HepG2 (cell line): ENCODE data around the gene NYAP1. TPM values are rescaled to one million over a fixed set of nuclear protein-coding genes. Genes with fewer than 3 reads are reported as not detected.

Source experiments
- BORCS8-MEF2B ChIP-seq: sonication (generic); formaldehyde crosslinking; IDR thresholded peaks from 2 replicates; pipeline ENCODE4 v1.8.0; 2022; ENCODE audit warnings: mild to moderate bottlenecking, missing genetic modification reagents
- ETV6 ChIP-seq: sonication (generic); formaldehyde crosslinking; conservative IDR thresholded peaks from 2 replicates; pipeline ENCODE4 v1.4.0; 2020; ENCODE audit warnings: missing genetic modification reagents
- HOXA5 ChIP-seq: sonication (generic); formaldehyde crosslinking; IDR thresholded peaks from 2 replicates; pipeline ENCODE4 v1.4.0; 2020; ENCODE audit warnings: missing genetic modification reagents
- KDM3A ChIP-seq: IDR thresholded peaks from 2 replicates; pipeline ENCODE4 v1.6.1; 2018; ENCODE audit warnings: low read depth, missing compliant biosample characterization
- KDM5B ChIP-seq: sonication (generic); formaldehyde crosslinking; IDR thresholded peaks from 2 replicates; pipeline ENCODE4 v1.4.0; 2020; ENCODE audit warnings: missing genetic modification reagents, mild to moderate bottlenecking, borderline replicate concordance
- KLF15 ChIP-seq: sonication (generic); formaldehyde crosslinking; IDR thresholded peaks from 2 replicates; pipeline ENCODE4 v1.8.1; 2023; ENCODE audit warnings: borderline replicate concordance, mild to moderate bottlenecking, inconsistent platforms, missing genetic modification reagents, mixed read lengths
- MTA1 ChIP-seq: sonication (generic); formaldehyde crosslinking; IDR thresholded peaks from 2 replicates; pipeline ENCODE4 v1.4.0; 2020; ENCODE audit warnings: missing genetic modification reagents, mild to moderate bottlenecking, borderline replicate concordance
- POGK ChIP-seq: sonication (generic); formaldehyde crosslinking; conservative IDR thresholded peaks from 2 replicates; pipeline ENCODE4 v1.8.0; 2022; ENCODE audit warnings: mild to moderate bottlenecking, moderate library complexity, missing genetic modification reagents
- POLR2A ChIP-seq, 2 experiments: IDR thresholded peaks; 2 replicates each; pipeline ENCODE4 v1.6.1; 2011; ENCODE audit warnings: low read depth in 2 of 2, low read length in 2 of 2, mild to moderate bottlenecking in 1 of 2, moderate library complexity in 1 of 2; ENCODE audit not compliant: insufficient read depth in 1 of 2
- TARDBP ChIP-seq: sonication (generic); formaldehyde crosslinking; IDR thresholded peaks from 2 replicates; pipeline ENCODE4 v1.8.0; 2022; ENCODE audit warnings: mild to moderate bottlenecking, missing genetic modification reagents
- ZFX ChIP-seq: sonication (generic); formaldehyde crosslinking; IDR thresholded peaks from 2 replicates; pipeline ENCODE4 v1.4.0; 2020; ENCODE audit warnings: mild to moderate bottlenecking, low read depth, missing genetic modification reagents, moderate library complexity
- ZNF263 ChIP-seq: sonication (generic); formaldehyde crosslinking; IDR thresholded peaks from 2 replicates; pipeline ENCODE4 v1.4.0; 2020; ENCODE audit warnings: missing genetic modification reagents
- ZNF441 ChIP-seq: sonication (generic); formaldehyde crosslinking; IDR thresholded peaks from 2 replicates; pipeline ENCODE4 v1.7.0; 2021; ENCODE audit warnings: missing genetic modification reagents, borderline replicate concordance
- ZNF446 ChIP-seq: sonication (generic); formaldehyde crosslinking; IDR thresholded peaks from 2 replicates; pipeline ENCODE4 v1.5.0; 2020; ENCODE audit warnings: mild to moderate bottlenecking, missing genetic modification reagents
- ZNF510 ChIP-seq: sonication (generic); formaldehyde crosslinking; IDR thresholded peaks from 2 replicates; pipeline ENCODE4 v1.4.0; 2020; ENCODE audit warnings: low read depth, mild to moderate bottlenecking, missing genetic modification reagents
- ZNF547 ChIP-seq: sonication (generic); formaldehyde crosslinking; IDR thresholded peaks from 2 replicates; pipeline ENCODE4 v1.5.1; 2020; ENCODE audit warnings: mild to moderate bottlenecking, missing genetic modification reagents
- ZNF780A ChIP-seq: sonication (generic); formaldehyde crosslinking; IDR thresholded peaks from 2 replicates; pipeline ENCODE4 v1.8.0; 2022; ENCODE audit warnings: mild to moderate bottlenecking, missing genetic modification reagents, moderate library complexity
- polyA plus RNA-seq, 8 experiments: library from polyadenylated mRNA; depleted of rRNA in 3 of 8; stranded (reverse) in 7 of 8; unstranded in 1 of 8; fragments of >200 nt; fragmentation: Illumina TruSeq in 4 of 8; extraction: Trizol in 4 of 8; gene quantifications; 2 replicates each; pipeline versions ENCODE4 v1.2.1 to v1.2.3, GENCODE V29; 2011 to 2016; ENCODE audit warnings: low read depth in 4 of 8, missing spikeins in 1 of 8, mixed read lengths in 1 of 8; ENCODE audit not compliant: insufficient read depth in 1 of 8
- total RNA-seq, 5 experiments: library from RNA; depleted of rRNA; stranded (reverse); fragments of >200 nt; fragmentation: Illumina TruSeq; extraction: Trizol; gene quantifications; 2 replicates each; pipeline ENCODE4 v1.2.3, GENCODE V29; 2016; ENCODE audit warnings: low read depth in 1 of 5
- TF ChIP-seq, protein P1 (sequence below): sonication (generic); formaldehyde crosslinking; IDR thresholded peaks from 2 replicates; pipeline ENCODE4 v1.4.0; 2020; ENCODE audit warnings: missing genetic modification reagents
- TF ChIP-seq, protein P2 (sequence below): sonication (generic); formaldehyde crosslinking; IDR thresholded peaks from 2 replicates; pipeline ENCODE4 v1.5.1; 2020; ENCODE audit warnings: mild to moderate bottlenecking, missing genetic modification reagents, moderate library complexity
- TF ChIP-seq, protein P3 (sequence below): sonication (generic); formaldehyde crosslinking; IDR thresholded peaks from 2 replicates; pipeline ENCODE4 v1.8.1; 2023; ENCODE audit warnings: mild to moderate bottlenecking, inconsistent platforms, moderate library complexity, missing genetic modification reagents, borderline replicate concordance

The NYAP1 gene
- total and polyA plus RNA-seq, 2 of the 13 experiments (the other 11 are each of a cell fraction or from before 2014, with no cell fraction given): 0.15 to 0.46 TPM

DNA sequence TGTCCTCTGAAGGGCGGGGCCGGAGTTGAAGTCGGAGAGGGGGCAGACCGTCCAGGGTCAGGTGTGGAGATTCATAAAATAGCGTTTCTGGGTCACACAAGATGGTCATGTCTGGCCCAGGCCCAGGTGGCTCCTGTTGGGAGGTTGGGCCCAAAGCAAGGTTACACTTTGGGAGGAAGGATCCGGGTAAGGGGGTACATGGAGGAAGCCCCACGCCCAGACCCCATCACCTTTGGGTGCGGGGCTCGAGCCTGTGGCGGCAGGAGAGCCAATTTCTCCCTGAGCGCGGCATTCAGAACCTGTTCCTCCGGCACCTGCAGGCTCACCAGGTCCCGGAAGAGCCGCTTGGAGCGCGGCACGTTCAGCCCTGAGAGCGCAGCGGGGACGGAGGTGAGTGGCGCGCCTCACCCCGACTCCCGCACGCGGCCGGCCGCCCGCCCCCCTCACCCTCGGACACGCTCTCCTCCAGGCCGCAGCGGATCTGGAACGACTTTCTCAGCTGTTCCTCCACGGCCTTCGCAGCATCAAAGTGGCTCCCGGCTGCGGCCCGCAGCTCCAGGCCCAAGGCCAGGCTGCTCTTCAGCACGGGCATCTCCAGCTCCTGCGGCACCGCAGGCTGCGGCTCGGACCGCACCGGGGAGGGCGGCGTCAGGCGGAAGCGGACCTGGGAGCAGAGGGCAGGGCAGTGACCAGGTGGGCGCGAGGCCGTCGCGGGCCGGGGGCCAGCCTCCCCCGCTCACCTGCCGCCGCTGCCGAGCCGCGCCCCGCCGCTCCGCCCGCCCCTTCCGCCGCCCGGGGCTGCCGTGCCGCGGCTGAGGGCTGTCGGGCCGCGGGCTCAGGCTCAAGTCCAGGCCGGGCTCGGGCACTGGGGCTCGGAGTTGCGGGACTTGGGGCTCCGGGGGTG lies 48.1 kb upstream of the NYAP1 start (continued):
- no peak; the same call in 1 of the 2 replicates for TF ChIP-seq ZNF446
- no peak for TF ChIP-seq ETV6 (CRISPR knock-in tag)
- TF ChIP-seq ZNF441 (CRISPR knock-in tag): 0 out of 2 replicates have a peak, but pooled peaks have one; percentile 51
- TF ChIP-seq ZNF780A: no peak
- TF ChIP-seq, protein P1, sequence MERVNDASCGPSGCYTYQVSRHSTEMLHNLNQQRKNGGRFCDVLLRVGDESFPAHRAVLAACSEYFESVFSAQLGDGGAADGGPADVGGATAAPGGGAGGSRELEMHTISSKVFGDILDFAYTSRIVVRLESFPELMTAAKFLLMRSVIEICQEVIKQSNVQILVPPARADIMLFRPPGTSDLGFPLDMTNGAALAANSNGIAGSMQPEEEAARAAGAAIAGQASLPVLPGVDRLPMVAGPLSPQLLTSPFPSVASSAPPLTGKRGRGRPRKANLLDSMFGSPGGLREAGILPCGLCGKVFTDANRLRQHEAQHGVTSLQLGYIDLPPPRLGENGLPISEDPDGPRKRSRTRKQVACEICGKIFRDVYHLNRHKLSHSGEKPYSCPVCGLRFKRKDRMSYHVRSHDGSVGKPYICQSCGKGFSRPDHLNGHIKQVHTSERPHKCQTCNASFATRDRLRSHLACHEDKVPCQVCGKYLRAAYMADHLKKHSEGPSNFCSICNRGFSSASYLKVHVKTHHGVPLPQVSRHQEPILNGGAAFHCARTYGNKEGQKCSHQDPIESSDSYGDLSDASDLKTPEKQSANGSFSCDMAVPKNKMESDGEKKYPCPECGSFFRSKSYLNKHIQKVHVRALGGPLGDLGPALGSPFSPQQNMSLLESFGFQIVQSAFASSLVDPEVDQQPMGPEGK: peak; percentile 2; the same call in 1 of the 2 replicates
- TF ChIP-seq BORCS8-MEF2B (CRISPR knock-in tag): peak; percentile 16
- TF ChIP-seq KDM3A (CRISPR knock-in tag): no peak
- TF ChIP-seq ZNF547 (CRISPR knock-in tag): 0 out of 2 replicates have a peak, but pooled peaks have one; percentile 46
- no peak for TF ChIP-seq POLR2A (IDR thresholded peaks at IDR 0.05; ENCODE audit: insufficient read depth in 1 of 2, low read depth in 2 of 2, low read length in 2 of 2)
- no peak; the same call in 1 of the 2 replicates for TF ChIP-seq KDM5B (CRISPR knock-in tag)
- peak; percentile 73 for TF ChIP-seq ZFX (CRISPR knock-in tag)
- TF ChIP-seq ZNF510 (CRISPR knock-in tag): no peak
- TF ChIP-seq, protein P2, sequence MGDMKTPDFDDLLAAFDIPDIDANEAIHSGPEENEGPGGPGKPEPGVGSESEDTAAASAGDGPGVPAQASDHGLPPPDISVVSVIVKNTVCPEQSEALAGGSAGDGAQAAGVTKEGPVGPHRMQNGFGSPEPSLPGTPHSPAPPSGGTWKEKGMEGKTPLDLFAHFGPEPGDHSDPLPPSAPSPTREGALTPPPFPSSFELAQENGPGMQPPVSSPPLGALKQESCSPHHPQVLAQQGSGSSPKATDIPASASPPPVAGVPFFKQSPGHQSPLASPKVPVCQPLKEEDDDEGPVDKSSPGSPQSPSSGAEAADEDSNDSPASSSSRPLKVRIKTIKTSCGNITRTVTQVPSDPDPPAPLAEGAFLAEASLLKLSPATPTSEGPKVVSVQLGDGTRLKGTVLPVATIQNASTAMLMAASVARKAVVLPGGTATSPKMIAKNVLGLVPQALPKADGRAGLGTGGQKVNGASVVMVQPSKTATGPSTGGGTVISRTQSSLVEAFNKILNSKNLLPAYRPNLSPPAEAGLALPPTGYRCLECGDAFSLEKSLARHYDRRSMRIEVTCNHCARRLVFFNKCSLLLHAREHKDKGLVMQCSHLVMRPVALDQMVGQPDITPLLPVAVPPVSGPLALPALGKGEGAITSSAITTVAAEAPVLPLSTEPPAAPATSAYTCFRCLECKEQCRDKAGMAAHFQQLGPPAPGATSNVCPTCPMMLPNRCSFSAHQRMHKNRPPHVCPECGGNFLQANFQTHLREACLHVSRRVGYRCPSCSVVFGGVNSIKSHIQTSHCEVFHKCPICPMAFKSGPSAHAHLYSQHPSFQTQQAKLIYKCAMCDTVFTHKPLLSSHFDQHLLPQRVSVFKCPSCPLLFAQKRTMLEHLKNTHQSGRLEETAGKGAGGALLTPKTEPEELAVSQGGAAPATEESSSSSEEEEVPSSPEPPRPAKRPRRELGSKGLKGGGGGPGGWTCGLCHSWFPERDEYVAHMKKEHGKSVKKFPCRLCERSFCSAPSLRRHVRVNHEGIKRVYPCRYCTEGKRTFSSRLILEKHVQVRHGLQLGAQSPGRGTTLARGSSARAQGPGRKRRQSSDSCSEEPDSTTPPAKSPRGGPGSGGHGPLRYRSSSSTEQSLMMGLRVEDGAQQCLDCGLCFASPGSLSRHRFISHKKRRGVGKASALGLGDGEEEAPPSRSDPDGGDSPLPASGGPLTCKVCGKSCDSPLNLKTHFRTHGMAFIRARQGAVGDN (CRISPR knock-in tag): peak; percentile 84
- TF ChIP-seq MTA1 (CRISPR knock-in tag): 0 out of 2 replicates have a peak, but pooled peaks have one; percentile 1
- TF ChIP-seq KLF15 (CRISPR knock-in tag): no peak
- 0 out of 2 replicates have a peak, but pooled peaks have one; percentile 11 for TF ChIP-seq ZNF263
- TF ChIP-seq, protein P3, sequence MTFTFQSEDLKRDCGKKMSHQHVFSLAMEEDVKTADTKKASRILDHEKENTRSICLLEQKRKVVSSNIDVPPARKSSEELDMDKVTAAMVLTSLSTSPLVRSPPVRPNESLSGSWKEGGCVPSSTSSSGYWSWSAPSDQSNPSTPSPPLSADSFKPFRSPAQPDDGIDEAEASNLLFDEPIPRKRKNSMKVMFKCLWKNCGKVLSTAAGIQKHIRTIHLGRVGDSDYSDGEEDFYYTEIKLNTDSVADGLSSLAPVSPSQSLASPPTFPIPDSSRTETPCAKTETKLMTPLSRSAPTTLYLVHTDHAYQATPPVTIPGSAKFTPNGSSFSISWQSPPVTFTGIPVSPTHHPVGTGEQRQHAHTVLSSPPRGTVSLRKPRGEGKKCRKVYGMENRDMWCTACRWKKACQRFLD (CRISPR knock-in tag): no peak
- peak; percentile 51; the same call in 1 of the 2 replicates for TF ChIP-seq TARDBP (CRISPR knock-in tag)
- peak; percentile 65 for TF ChIP-seq POGK (CRISPR knock-in tag)
- TF ChIP-seq HOXA5 (CRISPR knock-in tag): no peak
